Fibroblast of skin of abdomen (primary cell): Measurements from ENCODE around the gene PEDS1.

Experiments used
- DNase-seq: peaks from one replicate; pipeline ENCODE4 v3.0.0-alpha.2; 2013

The PEDS1 gene

DNA sequence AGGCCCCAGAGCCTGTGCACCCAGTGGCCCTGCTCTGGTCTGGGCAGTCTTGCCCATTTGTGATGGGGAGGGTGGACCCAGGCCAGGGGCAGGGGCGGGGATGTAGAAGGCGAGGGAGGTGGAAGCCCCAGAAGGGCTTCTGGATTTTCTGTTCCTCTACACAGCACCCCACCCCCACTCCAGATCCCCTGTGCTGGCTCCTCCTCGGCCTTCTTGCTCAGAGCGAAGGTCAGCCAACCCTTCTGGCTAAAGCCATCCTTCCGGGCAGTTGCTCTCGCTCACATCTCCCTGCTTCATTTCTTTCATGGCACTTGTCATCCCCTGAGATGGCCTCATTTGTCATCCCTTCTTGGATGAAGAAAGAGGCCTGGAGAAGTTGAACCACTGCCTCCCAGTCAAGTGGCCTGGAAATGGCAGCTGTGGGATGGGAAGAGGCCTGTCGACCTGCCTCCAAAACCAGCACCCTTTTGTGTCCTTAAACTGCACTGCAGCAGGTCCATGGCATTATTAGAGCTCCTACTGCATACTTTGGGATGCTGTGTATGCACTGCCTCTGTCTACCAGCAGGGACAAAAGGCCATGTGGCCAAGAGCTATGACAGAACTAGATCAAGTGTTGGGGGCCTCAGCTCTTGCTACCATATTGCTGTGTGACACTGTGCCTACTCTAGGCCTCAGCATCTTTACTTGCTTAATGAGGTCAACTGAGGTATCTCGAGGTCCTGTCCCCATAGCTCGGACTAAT is 19.9 kb downstream of the PEDS1 start:
- DNase-seq: no peak

DNA sequence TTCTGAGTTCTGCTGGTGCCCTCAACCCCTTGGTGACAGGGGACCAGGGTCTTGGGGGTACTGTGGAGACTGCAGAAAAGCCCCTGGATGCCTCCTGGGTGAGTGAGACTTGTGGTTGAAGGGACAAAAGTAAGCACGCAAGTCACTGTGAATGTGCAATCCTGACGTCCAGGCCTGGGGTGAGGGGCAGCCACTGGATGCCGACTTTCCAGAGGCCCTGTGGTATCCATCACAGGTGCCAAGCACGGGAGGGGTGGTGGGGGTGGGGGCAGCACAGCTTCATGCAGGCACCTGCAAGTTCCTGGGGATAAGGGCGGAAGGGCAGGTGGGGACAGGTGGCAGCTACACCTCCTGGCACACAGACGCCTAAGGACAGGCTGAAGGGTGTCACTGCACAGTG is 20.5 kb downstream of the PEDS1 start:
- DNase-seq: no peak

DNA sequence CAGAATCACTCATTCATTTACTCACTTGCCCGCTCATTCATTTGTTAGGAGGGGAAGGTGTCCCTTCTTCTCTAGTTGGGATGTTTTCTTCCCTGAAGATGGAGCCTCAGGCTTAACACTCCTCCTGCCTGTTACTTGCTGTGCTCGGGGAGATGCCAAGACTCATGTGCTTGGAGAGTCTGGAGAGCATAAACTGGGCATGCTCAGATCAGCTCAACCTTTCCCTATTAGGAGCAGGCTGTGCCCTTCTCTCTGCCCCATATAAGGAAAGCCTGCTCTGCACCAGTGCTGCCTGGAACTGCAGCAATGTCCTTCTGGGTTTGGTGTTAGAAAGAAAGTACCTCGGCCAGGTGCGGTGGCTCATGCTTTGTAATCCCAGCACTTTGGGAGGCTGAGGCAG is 22.5 kb downstream of the PEDS1 start:
- DNase-seq: peak; percentile 39

DNA sequence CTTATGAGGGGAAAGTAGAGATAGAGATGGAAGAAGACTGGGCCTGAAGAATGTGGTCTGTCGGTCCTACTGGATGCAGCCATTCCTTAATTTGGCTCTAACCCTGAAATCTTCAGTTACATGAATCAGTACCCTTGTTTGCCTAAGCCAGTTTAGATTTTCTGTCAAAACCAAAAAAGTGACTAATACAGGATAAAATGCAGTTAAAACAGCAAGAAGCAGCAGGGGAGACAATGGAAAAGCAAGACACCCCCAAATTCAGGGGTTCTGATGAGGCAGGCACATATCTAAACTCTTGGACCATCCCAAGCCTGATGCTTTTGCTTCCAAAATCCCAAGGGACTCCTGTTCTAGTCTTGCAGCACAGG is 23.2 kb downstream of the PEDS1 start:
- no peak for DNase-seq

DNA sequence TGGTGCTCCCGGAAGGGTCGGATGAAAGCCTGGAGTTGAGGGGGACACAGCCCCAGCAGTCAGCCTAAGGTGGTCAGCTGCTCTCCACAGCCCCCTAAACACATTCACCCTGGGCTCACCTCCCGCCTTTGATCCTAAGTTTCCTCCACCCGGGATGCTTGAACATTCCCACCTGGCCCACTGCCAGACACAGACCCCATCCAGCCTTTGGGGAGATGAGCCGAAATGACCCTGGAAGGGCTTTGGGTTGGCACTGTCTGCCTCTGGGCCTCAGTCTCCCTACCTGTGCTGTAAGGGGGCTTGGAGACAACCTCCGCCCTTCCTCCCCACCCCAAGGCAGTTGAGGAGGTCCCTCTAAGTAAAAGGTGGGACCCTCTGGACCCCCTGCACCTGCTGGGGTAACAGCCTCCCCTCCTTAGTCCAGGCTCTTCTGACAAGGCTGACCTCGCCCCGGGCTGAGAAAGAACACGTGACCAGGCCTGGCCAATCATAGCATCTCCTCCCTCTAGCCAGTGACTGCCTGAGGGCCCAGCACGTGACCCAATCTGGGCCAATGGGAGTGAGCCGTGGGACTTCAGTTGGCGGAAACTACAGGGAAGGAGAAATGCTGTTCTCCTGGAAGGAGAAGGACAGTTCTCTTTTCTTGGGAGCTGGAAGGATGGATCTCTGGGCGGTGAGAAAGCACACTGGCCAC is 23.7 kb downstream of the PEDS1 start:
- DNase-seq: no peak

DNA sequence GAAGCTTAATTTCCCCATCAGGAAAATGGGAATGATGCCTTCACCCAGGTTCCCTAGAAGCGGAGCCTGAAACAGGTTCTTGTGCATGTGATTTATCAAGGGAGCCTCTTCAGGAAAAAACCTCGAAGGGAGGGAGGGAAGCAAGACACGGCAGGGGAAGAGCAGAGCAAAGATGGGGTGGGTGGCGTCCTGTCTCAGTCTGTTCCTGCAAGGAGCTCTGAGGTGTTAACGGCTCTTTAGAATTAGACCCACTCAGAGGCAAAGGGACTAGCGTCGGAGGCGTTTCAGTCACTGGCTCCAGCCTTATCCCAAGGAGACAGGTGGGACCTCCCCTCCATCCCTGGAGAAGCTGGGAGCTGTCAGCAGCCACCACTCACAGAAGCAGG is 25.0 kb downstream of the PEDS1 start:
- no peak for DNase-seq

DNA sequence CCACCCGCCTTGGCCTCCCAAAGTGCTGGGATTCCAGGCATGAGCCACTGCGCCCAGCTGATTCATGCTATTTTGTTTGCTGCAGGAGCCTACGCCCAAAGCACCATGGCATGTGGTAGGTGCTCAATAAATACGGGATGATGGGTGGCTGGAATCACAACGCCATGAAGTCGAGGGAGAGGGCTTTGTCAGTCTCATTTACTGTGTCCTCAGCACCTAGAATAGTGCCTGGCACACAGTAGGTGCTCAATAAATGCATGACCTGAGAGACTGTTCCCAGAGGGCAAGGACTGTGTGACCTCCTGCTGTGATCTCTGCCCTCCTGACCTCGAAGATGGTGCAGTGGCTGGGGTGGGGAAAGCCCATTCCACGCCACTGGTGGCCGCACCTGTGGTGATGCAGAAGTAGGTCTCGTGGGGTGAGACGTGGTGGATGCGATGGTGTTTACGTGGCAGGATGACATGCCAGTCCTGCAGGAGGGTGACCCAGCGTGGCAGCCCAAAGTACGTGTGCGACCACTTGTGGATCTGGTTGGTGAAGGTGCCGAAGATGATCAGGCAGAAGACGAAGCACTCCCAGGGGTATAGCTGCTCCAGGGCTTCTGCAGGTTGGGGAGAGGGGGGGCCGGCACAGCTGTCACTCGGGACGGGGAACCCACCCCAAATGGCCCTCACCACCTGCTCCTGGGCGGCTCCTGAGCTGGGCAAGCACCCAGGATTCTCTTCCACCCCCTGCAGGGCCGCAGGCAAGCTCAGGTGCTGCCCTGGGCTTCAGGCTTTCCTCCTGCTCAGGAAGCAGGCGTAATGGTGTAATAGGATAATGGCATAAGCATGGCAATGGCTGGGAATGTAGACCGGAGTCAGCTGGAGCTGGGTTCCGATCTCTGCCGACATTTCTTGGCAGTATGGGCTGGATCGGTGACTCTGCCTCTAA is 25.7 kb downstream of the PEDS1 start:
- no peak for DNase-seq

DNA sequence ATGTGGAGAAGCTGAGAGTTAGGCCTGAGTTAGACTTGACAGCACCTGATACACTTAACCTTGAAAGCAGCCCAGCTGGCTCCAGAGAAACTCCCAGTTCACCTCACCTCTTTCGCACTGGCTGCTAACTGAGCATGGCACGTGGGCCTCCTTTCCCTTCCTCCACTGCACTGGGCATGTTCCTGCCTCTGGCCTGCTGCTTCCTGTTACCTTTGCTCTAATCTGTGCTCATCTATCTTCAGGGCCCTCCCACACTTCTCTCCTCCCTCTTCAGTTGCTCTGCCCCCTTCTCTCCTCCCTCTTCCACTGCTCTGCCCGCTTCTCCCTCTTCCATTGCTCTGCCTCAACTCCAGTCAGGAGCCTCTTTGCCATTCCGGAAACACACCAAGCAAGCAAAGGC is 26.9 kb downstream of the PEDS1 start:
- DNase-seq: no peak

DNA sequence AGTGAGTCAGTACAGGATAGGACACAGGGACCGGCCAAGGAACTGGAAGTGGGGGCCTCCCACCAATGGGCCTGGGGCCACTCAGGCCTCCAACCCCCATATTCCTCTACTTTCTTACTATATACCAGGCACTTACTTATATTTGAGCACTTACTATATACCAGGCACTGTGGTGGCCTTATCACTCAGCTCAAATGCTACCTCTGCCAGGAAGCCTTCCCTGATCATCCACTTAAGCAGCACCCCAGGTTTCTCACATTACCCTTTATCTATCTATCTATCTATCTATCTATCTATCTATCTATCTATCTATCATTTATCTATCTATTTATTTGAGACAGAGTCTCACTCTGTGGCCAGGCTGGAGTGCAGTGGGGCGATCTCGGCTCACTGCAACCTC is 28.2 kb downstream of the PEDS1 start:
- no peak for DNase-seq

DNA sequence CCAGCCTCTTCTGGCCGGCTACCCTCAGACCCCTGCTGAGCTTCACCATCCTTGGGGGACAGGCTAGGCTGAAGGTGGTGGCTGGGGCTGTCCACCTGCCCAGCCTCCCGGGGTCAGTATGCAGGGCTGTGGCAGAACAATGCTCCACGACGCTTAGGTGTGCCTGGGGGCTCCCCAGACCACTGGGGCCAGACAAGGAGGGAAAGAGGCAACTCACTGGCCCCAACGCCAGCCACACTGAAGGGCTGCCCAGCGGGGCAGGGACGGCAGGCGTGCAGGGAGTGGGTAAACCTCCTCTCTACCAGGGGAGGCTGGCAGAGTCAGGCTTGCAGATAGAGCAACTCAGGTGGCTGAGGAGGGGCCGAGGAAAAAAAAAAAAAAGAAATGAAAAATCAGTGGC is 29.0 kb downstream of the PEDS1 start:
- DNase-seq: no peak

DNA sequence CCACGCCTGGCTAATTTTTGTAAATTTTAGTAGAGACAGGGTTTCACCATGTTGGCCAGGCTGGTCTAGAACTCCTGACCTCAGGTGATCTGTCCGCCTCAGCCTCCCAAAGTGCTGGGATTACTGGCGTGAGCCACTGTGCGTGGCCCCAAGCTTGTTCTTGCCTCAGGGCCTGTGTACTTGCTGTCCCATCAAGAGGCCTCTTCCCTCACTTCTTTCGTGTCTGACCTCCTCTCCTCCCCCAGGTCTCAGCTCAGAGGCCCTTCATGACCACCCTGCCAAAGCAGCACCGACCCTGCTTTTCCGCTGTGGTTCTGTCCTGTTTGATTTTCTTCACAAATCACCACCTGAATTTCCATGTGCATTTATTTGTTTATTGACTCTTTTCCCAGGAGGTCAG is 30.1 kb downstream of the PEDS1 start:
- no peak for DNase-seq

DNA sequence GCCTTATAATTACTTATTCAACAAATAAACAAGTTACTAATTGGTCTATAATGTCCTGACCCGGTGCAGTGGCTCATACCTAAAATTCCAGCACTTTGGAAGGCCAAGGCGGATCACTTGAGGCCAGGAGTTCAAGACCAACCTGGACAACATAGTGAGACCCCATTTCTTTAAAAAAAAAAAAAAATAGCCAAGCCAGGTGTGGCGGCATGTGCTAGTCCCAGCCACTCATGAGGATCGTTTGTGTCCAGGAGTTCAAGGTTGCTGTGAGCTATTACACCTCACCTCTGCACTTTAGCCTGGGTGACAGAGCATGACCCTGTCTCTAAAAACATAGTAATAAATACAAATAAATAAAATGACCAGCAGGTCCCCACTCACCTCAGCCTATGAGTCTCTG is 30.8 kb downstream of the PEDS1 start:
- no peak for DNase-seq

DNA sequence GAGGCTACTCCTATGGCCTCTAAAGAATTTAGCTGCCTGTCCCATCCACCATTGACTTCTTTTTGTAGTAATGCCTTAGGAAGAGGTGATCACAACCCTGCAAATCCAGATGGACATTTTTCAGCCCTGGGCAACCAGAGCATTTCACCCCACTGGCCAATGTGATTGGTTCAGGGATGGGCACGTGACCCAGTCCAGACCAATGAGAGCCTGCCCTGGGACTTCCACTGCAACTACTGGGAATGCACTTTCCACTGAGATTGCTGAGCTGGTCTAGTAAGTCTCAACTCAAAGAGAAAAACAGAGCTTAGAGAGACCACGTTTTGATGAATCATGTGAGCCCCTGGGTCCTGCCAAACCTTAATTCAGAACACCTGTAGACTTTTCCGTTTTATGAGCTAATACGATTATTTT is 31.7 kb downstream of the PEDS1 start:
- DNase-seq: peak; percentile 76

DNA sequence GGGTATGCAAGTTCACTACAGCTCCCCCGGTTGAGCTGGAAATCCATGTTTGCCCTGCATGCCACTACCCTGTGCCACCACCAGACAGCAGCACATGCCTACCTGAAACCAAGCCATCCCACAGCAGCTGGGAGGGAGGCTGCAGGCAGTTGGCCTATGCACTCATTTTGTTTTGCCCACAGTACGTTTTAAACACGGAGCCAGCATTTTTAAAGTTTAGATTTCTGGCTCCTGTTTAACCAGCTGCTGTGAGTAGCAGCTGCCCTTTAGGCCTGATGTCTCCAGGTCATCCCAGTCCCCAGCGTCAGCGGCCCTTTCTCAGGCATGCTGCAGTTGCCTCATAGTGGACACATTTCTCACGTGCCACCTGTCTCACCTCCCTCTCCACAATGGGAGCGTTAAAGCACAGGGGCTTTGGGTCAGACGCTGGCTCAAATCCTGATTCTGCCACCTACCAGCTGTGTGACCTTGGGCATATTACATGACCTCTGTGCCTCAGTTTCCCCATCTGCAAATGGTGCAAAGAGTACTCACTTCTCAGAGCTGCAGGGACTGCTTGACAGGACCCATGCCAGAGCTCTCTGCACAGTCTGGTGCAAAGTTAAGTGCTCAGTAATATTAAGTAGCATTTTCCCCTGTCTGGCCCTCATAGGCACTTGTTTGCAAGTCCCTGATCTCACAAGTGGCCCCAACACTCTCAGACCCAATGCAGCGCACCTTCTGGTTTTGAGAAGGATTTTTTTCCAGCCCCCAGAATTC is 32.4 kb downstream of the PEDS1 start:
- peak; percentile 45 for DNase-seq

DNA sequence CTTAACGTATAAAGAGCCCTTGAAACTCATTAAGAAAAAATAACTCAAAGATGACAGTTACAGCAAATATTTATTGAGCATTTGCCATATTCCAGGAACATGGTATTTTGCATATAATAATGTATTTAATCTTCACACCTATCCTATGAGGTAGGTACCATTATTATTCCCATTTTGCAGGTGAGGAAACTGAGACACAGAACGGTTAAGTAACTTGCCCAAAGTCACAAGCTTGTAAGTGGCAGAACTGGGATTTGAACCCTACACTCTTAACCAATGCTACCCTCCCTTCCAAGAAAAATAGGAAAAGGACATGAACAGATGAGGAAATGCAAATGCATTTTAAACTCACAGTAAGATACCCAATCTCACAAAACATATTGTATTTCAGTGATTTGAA is 35.3 kb downstream of the PEDS1 start:
- DNase-seq: no peak

DNA sequence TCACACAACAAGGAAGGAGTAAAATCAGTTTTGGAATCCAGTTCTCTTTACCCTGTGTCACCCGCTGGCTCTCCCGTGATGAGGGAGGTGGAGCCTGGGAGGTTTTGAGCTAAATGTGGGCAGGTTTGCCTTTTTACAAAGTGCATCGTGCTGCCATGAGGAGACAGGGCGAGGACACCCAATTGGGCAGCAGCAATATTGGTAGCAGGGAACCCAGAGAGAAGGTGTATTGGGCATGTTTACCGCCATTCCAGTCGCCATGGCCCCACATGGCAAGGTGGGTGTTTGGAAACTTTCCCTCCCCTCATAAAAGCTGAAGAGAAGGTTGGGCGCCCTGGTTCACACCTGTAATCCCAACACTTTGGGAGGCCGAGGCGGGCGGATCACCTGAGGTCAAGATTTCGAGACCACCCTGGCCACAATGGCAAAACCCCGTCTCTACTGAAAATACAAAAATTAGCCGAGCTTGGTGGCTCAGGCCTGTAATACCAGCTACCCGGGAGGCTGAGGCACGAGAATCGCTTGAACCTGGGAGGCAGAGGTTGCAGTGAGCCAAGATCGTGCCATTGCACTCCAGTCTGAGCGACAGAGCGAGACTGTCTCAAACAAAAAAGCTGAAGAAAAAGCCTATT is 37.0 kb downstream of the PEDS1 start:
- DNase-seq: no peak

DNA sequence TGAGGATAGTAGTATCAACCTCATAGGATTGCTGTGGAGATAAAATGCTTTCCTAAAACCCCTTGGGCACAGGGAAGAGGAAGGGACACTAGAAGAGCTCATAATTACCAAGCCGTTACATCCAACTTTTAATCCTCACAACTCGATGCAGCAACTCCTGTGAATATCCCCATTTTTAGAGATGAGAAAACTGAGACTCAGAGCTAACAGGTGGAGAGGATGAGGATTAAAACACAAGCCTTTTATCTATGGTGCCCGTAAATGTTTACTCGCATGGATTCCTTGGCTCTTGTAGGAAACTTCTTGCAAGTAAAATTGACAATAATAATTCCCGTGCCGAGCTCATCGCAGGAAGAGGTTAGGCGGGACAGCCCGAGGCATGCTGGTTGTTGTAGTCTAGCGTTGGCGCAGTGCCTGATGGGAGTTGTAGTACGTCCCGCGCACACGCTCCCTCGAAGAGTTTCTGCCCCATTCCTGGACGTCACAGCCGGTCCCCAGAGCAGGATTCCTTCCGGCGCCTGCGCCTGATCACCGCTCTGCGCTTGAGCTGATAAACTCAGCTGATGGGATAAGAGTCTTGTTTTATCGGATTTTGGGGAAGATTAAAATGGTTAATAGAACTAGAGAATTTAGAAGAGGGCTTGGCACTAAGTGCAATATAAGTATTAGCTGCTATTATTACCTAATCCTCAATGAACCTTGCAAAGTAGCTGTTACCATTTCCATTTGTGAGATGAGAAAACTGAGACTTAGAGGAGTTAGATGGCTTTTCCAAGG is 37.7 kb downstream of the PEDS1 start:
- peak; percentile 97 for DNase-seq

DNA sequence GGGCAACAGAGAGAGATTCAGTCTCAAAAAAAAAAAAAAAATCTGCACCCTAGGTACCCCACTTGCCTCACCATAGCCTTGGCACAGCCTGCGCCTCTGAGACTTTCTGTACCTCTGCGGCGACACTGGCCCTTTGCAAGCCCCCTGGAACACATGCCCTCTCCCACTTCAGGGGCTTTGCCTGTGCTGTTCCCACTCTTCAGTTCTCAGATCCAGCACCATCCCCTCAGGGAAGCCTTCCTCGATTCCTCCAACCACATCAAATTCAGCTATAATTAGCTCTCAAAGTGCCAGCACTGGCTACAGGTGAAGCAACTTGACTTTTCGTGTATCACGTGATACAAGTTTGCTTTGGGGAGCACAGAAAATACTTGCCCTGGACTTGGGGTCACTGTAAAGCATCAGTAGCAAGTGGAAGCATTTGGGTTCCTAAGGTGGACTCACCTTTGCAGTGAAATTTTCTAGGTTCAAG is 38.4 kb downstream of the PEDS1 start:
- no peak for DNase-seq

DNA sequence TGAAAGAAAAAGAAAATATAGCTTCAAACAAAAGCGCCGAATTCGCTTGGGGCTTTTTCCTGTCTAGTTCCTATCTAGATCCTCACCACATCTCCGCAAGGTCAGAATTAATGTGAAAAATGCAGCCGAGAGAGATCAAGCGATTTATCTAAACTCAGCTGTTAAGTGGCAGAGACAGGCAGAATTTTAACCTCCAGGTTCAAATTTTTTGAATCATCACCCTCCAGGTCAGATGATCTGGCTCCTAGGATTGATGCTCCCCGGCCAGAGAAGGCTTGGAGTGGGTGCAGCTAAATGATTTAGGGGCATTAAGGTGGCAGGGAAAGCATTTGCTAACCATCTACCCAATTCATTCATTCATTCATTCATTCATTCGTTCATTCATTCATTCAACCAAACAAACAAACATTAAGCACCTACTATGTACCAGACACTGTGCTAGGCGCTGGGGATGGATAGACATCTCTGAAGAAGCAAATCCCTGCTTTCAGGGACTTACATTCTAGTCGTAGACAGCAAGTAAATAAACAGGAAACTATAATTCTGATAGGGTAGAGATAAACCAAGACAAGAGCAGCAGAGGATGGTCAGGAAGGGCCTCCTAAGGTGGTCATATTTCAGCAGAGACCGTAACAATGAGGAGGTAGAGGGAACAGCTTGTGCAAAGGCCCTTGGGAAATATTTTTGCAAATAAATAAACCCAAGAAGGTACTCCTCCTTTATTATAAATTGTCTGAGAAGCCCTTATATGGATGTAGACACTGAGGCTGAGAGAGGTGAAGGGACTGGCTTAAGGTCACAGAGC is 39.9 kb downstream of the PEDS1 start:
- DNase-seq: no peak
